Osteoblast (primary cell): ENCODE data around the gene MREG. TPM values are rescaled to one million over a fixed set of nuclear protein-coding genes. Genes with fewer than 3 reads are reported as not detected.

Experiments used
- DNase-seq: peaks from one replicate; pipeline ENCODE4 v3.0.0; 2011; ENCODE audit warnings: low spot score, mixed read lengths; ENCODE audit not compliant: insufficient read length; ENCODE audit errors: missing footprints
- H2AFZ ChIP-seq: 2 replicates; pipeline ENCODE4 v1.6.0; 2011; ENCODE audit warnings: mild to moderate bottlenecking, low read length
- H3K27ac ChIP-seq: 2 replicates; pipeline ENCODE4 v1.5.1; 2011; ENCODE audit warnings: mild to moderate bottlenecking, low read depth, low read length, moderate library complexity
- H3K27me3 ChIP-seq: 2 replicates; pipeline ENCODE4 v1.6.0; 2012; ENCODE audit warnings: mild to moderate bottlenecking, control low read depth, inconsistent platforms, low read length, moderate library complexity; ENCODE audit not compliant: insufficient read depth
- H3K36me3 ChIP-seq: 2 replicates; pipeline ENCODE4 v1.5.1; 2011; ENCODE audit warnings: mild to moderate bottlenecking, low read length, control low read depth, moderate library complexity; ENCODE audit not compliant: insufficient read depth
- H3K4me1 ChIP-seq: 2 replicates; pipeline ENCODE4 v1.5.1; 2011; ENCODE audit warnings: mild to moderate bottlenecking, low read length, control low read depth, moderate library complexity; ENCODE audit not compliant: insufficient read depth
- H3K4me2 ChIP-seq: 2 replicates; pipeline ENCODE4 v1.6.0; 2011; ENCODE audit warnings: mild to moderate bottlenecking, low read length; ENCODE audit not compliant: insufficient read depth
- H3K4me3 ChIP-seq: fragments of 200-600 bp; sonication (generic); 3 replicates; pipeline ENCODE4 v1.5.1; 2012; ENCODE audit warnings: mild to moderate bottlenecking, low read length, inconsistent platforms; ENCODE audit not compliant: insufficient read depth
- H3K79me2 ChIP-seq: 2 replicates; pipeline ENCODE4 v1.6.0; 2012; ENCODE audit warnings: mild to moderate bottlenecking, low read length, control low read depth, inconsistent platforms; ENCODE audit not compliant: insufficient read depth
- H3K9me3 ChIP-seq: 2 replicates; pipeline ENCODE4 v1.5.1; 2011; ENCODE audit warnings: low read depth, low read length, control low read depth
- H4K20me1 ChIP-seq: 2 replicates; pipeline ENCODE4 v1.6.0; 2012; ENCODE audit warnings: mild to moderate bottlenecking, low read length, control low read depth; ENCODE audit not compliant: insufficient read depth
- total RNA-seq: library from RNA; depleted of rRNA; stranded (reverse); fragments of >200 nt; gene quantifications from 2 replicates; pipeline ENCODE4 v1.2.3, GENCODE V29; 2012
- TF ChIP-seq, protein P1 (sequence below): IDR thresholded peaks from 2 replicates; pipeline ENCODE4 v1.5.1; 2011; ENCODE audit warnings: mild to moderate bottlenecking, low read depth, low read length, moderate library complexity; ENCODE audit errors: extremely low read depth

The MREG gene
- total RNA-seq, 1 donor = 1.1 TPM

DNA sequence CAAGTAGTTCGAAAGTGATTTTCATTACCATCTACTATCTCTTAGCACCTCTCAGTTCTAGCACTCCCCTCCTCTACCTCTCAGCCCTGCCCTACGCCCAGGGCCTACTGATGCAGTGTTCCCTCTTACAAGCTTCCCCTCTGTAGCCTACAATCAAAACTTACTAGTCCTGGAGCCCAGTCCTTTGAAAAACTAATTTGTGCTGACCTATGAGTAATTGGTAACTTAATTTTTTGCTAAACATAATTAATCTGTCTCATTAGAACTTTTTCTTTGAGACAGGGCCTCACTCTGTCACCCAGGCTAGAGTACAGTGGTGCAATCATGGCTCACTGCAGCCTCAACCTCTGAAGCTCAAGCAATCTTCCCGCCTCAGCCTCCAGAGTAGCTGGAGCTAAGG lies 44.9 kb downstream of the MREG start:
- Histone ChIP-seq H3K27me3 (peaks cover 28% of the 10 kb centered on the region), H2AFZ (no peak overlapping the region), H3K36me3 (no peaks in the 10 kb centered on the region), H3K79me2 (no peaks in the 10 kb centered on the region), H3K4me1 (peaks cover 4% of the 10 kb centered on the region), H3K27ac (no peak overlapping the region), H3K9me3 (no peaks in the 10 kb centered on the region), H3K4me3 (no peak overlapping the region), H4K20me1 (peaks cover 5% of the 10 kb centered on the region), H3K4me2 (no peak overlapping the region)
- no peak for DNase-seq
- TF ChIP-seq, protein P1, sequence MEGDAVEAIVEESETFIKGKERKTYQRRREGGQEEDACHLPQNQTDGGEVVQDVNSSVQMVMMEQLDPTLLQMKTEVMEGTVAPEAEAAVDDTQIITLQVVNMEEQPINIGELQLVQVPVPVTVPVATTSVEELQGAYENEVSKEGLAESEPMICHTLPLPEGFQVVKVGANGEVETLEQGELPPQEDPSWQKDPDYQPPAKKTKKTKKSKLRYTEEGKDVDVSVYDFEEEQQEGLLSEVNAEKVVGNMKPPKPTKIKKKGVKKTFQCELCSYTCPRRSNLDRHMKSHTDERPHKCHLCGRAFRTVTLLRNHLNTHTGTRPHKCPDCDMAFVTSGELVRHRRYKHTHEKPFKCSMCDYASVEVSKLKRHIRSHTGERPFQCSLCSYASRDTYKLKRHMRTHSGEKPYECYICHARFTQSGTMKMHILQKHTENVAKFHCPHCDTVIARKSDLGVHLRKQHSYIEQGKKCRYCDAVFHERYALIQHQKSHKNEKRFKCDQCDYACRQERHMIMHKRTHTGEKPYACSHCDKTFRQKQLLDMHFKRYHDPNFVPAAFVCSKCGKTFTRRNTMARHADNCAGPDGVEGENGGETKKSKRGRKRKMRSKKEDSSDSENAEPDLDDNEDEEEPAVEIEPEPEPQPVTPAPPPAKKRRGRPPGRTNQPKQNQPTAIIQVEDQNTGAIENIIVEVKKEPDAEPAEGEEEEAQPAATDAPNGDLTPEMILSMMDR = no peak

DNA sequence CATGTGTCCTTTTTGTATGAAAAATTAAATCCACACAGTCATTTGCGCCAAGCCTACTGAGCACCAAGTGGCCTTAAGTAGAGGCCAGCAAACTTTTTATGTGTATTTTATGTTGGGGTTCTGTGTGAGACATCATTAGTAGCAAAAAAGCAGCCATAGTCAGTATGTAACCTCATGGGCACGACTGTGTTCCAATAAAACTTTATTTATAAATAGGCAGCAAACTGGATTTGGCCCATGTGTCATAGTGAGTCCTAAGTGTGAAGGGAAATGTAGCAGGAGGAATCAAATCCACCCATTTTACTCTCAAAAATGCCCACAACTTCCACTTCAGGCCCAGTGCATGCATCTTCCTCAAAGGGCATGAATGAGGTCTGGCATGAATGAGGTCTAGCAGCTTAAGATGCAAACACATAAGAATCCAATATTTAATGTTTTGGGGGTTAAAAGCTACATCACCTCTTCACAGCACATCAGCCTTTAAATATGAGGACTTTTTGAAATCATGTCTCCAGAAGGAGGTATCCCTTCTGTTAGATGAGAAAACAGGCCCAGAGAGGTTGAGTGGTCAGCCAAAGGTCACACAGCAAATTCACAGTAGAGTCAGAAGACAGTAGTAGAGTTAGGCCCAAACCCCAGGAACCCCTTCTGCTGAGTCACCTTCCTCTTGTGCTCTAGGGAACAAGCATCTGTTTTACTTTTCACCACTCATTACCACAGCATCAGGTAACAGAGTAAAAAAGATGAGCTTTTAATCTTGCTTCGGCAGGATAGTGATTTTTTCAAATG lies 45.6 kb downstream of the MREG start:
- Histone ChIP-seq H3K4me1 (peaks cover 4% of the 10 kb centered on the region), H3K4me3 (no peak overlapping the region), H3K27ac (no peak overlapping the region), H3K27me3 (peaks cover 25% of the 10 kb centered on the region), H3K9me3 (no peaks in the 10 kb centered on the region), H2AFZ (no peak overlapping the region), H3K79me2 (no peaks in the 10 kb centered on the region), H3K4me2 (no peak overlapping the region), H4K20me1 (peaks cover 5% of the 10 kb centered on the region), H3K36me3 (no peaks in the 10 kb centered on the region)
- TF ChIP-seq, protein P1 = no peak
- DNase-seq = no peak

DNA sequence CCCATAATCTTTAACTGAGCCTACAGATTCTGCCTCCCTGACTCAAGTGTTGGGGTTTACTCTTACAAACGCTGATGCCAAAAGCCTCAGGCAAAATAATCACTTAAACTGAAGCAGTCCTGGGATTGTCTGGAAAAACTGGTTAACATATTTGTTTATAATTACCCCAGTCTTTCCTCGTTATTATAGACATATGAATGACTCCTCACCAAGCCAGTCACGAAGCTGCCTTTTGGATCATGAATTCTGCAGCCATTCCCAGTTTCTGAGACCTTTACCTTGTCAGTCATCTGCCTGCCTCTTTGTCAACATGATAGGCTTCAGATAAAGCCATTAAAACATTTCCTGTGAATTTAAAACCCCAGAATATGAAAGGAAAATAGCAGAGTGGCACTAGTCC lies 46.4 kb downstream of the MREG start:
- Histone ChIP-seq H3K79me2 (no peaks in the 10 kb centered on the region), H3K36me3 (no peaks in the 10 kb centered on the region), H3K4me1 (peaks cover 4% of the 10 kb centered on the region), H3K4me2 (no peak overlapping the region), H3K9me3 (no peaks in the 10 kb centered on the region), H2AFZ (no peak overlapping the region), H3K4me3 (no peak overlapping the region), H3K27ac (no peak overlapping the region), H3K27me3 (peaks cover 24% of the 10 kb centered on the region), H4K20me1 (peaks cover 5% of the 10 kb centered on the region)
- TF ChIP-seq, protein P1 = no peak
- no peak for DNase-seq

DNA sequence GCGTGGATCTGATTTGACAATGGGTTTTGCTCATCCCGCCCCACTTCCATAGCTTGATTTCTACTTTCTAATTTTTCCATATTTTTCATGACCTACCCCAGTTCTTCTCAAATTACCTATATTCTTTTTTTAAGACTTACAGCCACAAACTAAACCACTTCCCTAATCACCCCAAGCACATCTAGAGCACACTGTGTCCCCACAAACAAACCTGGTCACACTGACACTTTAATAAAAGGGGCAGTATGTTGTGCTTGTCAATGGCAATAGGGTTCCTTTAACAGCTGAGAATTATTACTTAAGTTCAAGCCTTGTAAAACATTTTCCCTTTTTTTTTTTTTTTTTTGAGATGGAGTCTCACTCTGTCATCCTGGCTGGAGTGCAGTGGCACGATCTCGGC lies 47.1 kb downstream of the MREG start:
- no peaks in the 10 kb centered on the region for H3K79me2 ChIP-seq
- no peak overlapping the region for H2AFZ ChIP-seq
- TF ChIP-seq, protein P1 = no peak
- no peak overlapping the region for H3K4me3 ChIP-seq
- H4K20me1 ChIP-seq = peaks cover 5% of the 10 kb centered on the region
- H3K4me1 ChIP-seq = peaks cover 4% of the 10 kb centered on the region
- no peaks in the 10 kb centered on the region for H3K9me3 ChIP-seq
- peak; percentile 22 for DNase-seq
- peaks cover 19% of the 10 kb centered on the region for H3K27me3 ChIP-seq
- no peaks in the 10 kb centered on the region for H3K36me3 ChIP-seq
- H3K4me2 ChIP-seq = no peak overlapping the region
- no peak overlapping the region for H3K27ac ChIP-seq
